CD4-positive, alpha-beta T cell treated with Interleukin-6 for 4 hours (primary cell): ENCODE measurements around the gene PNPLA6.

Experiments used
- DNase-seq: peaks from one replicate; pipeline ENCODE4 v3.0.0-alpha.2; 2020; ENCODE audit warnings: mixed read lengths

PNPLA6 gene

DNA sequence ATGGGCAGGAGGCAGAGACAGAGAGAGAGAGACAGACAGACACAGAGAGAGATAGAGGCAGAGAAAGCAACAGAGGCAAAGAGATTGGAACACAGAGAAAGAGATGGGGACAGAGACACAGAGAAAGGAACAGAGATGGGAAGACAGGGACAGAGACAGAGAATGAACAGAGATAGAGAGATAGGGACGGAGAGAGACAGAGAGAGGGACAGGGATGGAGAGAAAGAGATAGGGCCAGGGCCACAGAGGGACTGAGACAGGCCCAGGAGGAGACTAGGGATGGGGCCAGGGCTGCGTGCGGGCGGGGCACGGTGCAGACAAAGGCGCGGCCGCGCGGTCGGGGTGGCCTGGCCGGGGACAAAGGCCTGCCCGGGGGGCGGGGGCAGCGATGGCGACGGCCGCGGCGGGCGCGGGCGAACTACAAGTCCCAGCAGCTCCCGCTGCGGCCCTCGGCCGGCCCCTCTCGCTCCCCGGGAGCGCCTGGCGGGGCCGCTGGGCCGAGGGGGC is 19.8 kb upstream of the PNPLA6 start, which contains the start of gene ZNF358:
ZNF358 (plus strand) TSS at position 459 of the 507 bp plus-strand sequence. CDS start 3,140 bp downstream, outside the sequence.
- peak; percentile 53 for DNase-seq

GRCh38 chr19:7516333-7516732 is 19.2 kb upstream of the PNPLA6 start:
- DNase-seq, result no peak

- no peak for DNase-seq
Measured at GRCh38 chr19:7516878-7517277, 18.6 kb upstream of the PNPLA6 start.

- DNase-seq, result no peak
Measured at GRCh38 chr19:7519361-7520130, 16.0 kb upstream of the PNPLA6 start.

DNA sequence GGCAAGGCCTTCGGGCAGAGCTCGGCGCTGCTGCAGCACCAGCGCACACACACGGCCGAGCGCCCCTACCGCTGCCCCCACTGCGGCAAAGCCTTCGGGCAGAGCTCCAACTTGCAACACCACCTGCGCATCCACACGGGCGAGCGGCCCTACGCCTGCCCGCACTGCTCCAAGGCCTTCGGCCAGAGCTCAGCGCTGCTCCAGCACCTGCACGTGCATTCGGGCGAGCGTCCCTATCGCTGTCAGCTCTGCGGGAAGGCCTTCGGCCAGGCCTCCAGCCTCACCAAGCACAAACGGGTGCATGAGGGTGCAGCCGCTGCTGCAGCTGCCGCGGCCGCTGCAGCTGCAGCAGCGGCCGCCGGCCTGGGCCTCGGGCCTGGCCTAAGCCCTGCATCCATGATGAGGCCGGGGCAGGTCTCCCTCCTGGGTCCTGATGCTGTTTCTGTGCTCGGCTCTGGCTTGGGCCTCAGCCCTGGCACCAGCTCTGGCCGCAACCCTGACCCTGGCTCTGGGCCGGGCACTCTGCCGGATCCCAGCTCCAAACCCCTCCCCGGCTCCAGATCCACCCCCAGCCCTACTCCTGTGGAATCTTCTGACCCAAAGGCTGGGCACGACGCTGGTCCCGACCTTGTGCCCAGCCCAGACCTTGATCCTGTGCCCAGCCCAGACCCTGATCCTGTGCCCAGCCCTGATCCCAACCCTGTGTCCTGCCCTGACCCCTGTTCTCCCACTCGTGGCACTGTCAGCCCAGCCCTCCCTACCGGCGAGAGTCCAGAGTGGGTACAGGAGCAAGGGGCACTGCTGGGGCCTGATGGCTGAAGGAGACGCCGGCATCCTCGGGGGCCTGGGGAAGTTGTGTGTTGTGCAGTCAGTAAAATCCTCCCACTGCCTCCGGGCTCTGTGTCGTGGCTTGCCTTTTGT is 15.1 kb upstream of the PNPLA6 start:
- DNase-seq, result no peak

GRCh38 chr19:7521551-7522071 is 13.9 kb upstream of the PNPLA6 start:
- no peak for DNase-seq

- peak; percentile 100 for DNase-seq
Measured at GRCh38 chr19:7522072-7522922, 13.2 kb upstream of the PNPLA6 start, which contains the start of gene MCOLN1. Gene MCOLN1 (plus strand): TSS chr19:7522624. CDS start chr19:7522751, 127 bp downstream.

DNA sequence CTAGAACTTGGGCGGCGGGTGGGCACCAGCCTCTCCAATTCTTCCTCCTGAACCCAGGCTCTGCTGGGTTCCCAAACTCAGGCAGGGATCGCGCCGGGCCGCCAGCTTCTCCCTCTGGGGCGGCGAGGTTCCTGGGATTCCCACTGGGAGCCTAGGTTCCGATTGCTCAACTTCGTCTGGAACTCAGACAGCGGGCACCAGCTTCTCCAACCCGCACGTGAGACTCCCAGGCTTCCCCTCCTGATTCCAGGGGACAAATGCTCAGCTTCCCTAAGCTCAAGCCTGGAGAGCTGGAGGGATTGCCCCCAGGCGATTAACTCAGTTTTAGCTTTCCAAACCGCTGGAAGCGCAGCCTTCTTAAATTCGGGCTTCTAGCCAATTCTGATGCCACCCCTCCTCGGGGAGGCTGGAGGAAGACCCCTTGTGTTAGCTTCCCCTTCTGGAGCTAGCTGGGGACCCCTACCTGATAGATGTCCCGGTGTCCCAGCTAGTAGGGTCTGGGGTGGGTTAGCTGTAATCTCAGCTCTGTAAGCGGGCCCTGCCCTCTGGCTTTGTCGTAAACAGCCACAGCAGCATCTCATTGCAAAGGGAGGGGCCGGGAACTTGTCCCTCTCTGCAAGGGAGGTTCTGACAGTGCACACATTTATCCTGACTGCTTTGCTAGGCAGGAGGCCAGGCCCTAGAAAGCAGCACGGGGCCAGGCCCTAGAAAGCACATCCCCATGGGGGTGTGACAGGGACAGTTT is 12.4 kb upstream of the PNPLA6 start:
- no peak for DNase-seq

- no peak for DNase-seq
Measured at GRCh38 chr19:7524523-7524922, 11.0 kb upstream of the PNPLA6 start.

- DNase-seq, result no peak
Measured at GRCh38 chr19:7524992-7525739, 10.4 kb upstream of the PNPLA6 start.

DNA sequence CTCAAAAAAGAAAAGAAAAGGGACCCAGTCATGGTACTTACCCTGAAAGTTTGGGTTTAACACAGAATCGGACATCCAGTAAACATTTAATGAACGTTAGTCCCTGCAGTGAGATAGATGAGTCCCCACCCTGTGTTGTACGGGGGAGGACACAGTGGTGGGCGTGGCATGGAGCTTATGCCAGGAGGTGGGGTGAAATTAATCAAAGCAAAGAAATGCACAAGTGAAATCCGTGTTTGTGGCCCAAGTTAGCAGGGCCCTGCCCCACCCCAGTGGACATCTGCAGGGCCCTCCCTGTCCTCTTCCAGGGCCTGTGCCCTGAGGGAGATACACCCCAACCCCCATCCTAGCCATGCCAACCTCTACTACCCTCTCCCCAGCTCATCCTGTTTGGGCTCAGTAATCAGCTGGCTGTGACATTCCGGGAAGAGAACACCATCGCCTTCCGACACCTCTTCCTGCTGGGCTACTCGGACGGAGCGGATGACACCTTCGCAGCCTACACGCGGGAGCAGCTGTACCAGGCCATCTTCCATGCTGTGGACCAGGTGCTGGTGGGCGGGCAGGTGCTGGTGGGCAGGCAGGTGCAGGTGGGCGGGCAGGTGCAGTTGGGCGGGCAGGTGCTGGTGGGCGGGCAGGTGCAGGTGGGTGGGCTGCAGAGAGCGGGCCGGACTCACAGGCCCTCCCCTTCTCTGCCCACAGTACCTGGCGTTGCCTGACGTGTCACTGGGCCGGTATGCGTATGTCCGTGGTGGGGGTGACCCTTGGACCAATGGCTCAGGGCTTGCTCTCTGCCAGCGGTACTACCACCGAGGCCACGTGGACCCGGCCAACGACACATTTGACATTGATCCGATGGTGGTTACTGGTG is 9.2 kb upstream of the PNPLA6 start:
- no peak for DNase-seq

DNA sequence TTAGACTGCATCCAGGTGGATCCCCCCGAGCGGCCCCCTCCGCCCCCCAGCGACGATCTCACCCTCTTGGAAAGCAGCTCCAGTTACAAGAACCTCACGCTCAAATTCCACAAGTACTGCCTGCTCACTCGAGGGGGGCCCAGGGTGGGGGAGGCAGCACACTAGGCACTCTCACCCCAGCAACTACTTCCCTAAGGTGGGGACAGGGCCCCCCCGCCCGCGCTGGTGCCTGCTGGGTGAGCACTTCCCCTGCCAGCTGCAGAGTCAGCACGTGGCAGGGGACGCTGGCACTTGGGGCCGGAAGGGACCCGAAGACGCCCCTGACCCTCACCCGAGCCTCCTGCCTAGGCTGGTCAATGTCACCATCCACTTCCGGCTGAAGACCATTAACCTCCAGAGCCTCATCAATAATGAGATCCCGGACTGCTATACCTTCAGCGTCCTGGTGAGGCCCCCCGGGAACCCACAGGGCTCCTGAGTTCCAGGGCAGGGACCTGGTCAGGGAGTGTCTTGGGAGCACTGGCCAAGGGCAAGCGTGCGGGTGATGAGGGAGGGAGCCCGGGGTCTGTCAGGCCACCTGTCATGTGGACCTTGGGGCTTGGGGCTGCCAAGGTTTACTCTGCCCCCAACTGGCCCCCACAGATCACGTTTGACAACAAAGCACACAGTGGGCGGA is 7.9 kb upstream of the PNPLA6 start:
- DNase-seq, result no peak

DNA sequence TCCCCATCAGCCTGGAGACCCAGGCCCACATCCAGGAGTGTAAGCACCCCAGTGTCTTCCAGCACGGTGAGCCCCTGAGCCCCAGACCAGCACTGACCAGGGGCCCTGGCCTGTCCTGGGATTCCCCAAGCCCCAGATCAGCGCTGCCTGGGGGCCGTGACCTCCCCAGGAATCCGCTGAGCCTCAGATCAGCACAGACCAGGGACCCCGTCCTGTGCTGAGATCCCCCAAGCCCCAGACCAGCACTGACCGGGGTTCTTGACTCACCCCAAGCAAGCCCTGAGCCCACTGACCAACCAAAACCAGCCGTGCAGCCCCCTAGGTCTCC is 7.4 kb upstream of the PNPLA6 start:
- DNase-seq, result no peak

GRCh38 chr19:7528522-7529245 is 6.8 kb upstream of the PNPLA6 start:
- no peak for DNase-seq

DNA sequence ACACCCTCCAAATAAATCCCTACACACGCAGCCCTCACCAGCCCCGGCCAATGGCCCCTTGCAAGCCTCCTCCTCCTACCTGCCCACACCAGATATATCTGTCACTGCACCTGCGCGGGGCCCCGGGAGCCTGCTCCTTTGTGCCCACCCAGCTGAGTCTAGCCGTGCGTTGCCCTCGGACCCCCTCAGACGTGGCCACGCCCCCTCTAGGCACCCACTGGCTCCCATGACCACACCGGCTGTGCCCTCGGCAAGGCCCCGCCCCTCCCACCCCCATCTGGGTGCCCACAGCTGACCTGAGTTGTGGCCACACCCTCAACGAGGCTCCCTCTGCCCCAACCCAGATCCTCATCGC is 6.3 kb upstream of the PNPLA6 start:
- DNase-seq, result no peak

- DNase-seq, result no peak
Measured at GRCh38 chr19:7529610-7530490, 5.7 kb upstream of the PNPLA6 start.

GRCh38 chr19:7533281-7533885 is 2.1 kb upstream of the PNPLA6 start:
- no peak for DNase-seq
